Fibroblast of skin of left biceps (primary cell): ENCODE measurements around the gene SRGAP3.
A peak's percentile ranks its signal among the peaks of the same experiment; 100 is the strongest.

Experiments used
- DNase-seq, 2 experiments: peaks; one replicate each; pipeline ENCODE4 v3.0.0-alpha.2; 2013; ENCODE audit warnings: low read depth in 2 of 2

The SRGAP3 gene

GRCh38 chr3:9115336-9115735 is 134.1 kb downstream of the SRGAP3 start:
- DNase-seq, result no peak

GRCh38 chr3:9113040-9113439 is 136.4 kb downstream of the SRGAP3 start:
- DNase-seq, result no peak

GRCh38 chr3:9111866-9112265 is 137.6 kb downstream of the SRGAP3 start:
- DNase-seq, result peak in 1 of 2 experiments; percentile 8

GRCh38 chr3:9111417-9111816 is 138.0 kb downstream of the SRGAP3 start:
- no peak for DNase-seq

- no peak for DNase-seq
Observed at GRCh38 chr3:9110802-9111201, 138.6 kb downstream of the SRGAP3 start.

- no peak for DNase-seq
Observed at GRCh38 chr3:9110316-9110715, 139.1 kb downstream of the SRGAP3 start.

GRCh38 chr3:9109568-9109914 is 139.9 kb downstream of the SRGAP3 start:
- DNase-seq, result no peak

- DNase-seq, result no peak
Observed at GRCh38 chr3:9108876-9109567, 140.4 kb downstream of the SRGAP3 start.

GRCh38 chr3:9107738-9108137 is 141.7 kb downstream of the SRGAP3 start:
- no peak for DNase-seq

GRCh38 chr3:9105421-9105820 is 144.0 kb downstream of the SRGAP3 start:
- DNase-seq, result peak in 1 of 2 experiments; percentile 9

GRCh38 chr3:9104121-9104520 is 145.3 kb downstream of the SRGAP3 start:
- DNase-seq, result no peak

- no peak for DNase-seq
Observed at GRCh38 chr3:9102240-9102981, 147.0 kb downstream of the SRGAP3 start.

GRCh38 chr3:9101286-9101685 is 148.2 kb downstream of the SRGAP3 start:
- no peak for DNase-seq

GRCh38 chr3:9100513-9100894 is 148.9 kb downstream of the SRGAP3 start:
- DNase-seq, result no peak

GRCh38 chr3:9099702-9100512 is 149.5 kb downstream of the SRGAP3 start:
- no peak for DNase-seq

GRCh38 chr3:9098716-9099675 is 150.4 kb downstream of the SRGAP3 start:
- DNase-seq, result no peak

- DNase-seq, result no peak
Observed at GRCh38 chr3:9097495-9097894, 152.0 kb downstream of the SRGAP3 start.

GRCh38 chr3:9091486-9092235 is 157.8 kb downstream of the SRGAP3 start:
- DNase-seq, result no peak

GRCh38 chr3:9088441-9089353 is 160.7 kb downstream of the SRGAP3 start:
- DNase-seq, result no peak
